Measurements from ENCODE around the gene ENTHD1.

GRCh38 chr22:39833610-39834009 is 60.0 kb downstream of the ENTHD1 start:
- TF ChIP-seq CTCF (IDR thresholded peaks at IDR 0.05; ENCODE audit: poor library complexity, severe bottlenecking) (no peak), EZH2 (IDR thresholded peaks at IDR 0.05; ENCODE audit: borderline replicate concordance, insufficient read depth, low read length, poor library complexity, severe bottlenecking) (no peak)
